Kidney glomerular epithelial cell (primary cell): ENCODE data around the gene CLIC6.
A peak's percentile ranks its signal among the peaks of the same experiment; 100 is the strongest.

ENCODE experiments used
- DNase-seq: peaks from one replicate; lab custom pipeline; 2025; lab: John Stamatoyannopoulos, UW

CLIC6 gene

DNA sequence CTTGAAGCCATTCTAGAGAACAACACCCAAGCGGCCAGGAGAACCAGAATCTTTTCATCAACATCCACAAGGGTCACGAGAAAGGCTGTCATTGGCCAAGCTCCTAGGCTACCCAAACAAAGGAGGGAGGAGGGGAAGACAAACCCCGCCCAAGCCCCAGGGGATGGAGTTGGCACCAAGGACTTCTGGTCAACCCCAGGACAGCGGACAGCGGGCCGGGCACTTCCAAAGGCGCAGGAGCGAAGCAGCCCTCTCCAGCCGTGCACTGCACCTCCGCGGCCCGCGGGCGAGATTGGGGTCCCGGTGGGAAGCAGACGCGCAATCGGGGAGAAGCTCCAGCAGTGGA is at the start of gene CLIC6:
CLIC6 (plus strand) TSS at position 192 of the 346 bp plus-strand sequence. CDS start 395 bp downstream, outside the sequence.
- no peak for DNase-seq

DNA sequence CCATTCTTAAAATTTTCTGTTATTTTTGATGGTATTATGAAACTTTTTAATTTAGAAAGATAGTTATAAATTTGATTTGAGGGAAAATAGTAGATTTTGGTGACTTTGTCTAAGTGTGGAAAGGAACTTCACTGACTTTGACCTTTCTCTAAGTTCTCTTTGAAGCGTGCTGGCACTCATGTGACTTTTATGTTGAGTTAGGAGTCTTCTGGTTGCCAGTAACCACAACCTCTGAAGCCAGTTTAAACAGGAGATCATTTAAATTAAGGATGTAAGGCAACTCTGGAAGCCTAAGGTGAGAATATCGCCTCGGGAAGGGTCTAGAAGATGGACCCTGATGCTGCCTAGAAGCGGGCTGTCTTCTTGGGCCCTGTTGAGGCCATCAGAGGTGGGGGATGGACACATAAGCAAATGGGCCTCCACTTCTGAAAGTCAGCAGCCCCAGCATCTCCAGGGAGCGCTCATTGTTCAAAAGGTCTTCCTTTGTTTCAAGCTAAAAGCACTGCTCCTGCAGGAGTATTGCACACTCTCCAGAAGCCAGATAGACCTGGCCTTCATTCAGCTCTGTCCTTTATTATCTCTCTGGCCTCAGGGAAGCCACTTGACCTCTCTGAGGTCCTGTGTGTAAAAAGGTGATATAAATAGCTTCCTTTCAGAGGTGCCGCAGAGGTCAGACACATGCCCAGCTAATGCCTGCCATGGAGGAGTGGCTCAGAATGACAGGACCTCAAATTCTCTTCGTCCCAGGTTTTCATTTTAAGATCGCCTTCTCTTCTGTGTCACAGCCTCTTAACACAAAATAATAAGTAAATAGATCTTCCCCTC is 48.7 kb upstream of the CLIC6 start:
- no peak for DNase-seq

- DNase-seq = no peak
Observed at GRCh38 chr21:34621434-34622350, 47.1 kb upstream of the CLIC6 start.

DNA sequence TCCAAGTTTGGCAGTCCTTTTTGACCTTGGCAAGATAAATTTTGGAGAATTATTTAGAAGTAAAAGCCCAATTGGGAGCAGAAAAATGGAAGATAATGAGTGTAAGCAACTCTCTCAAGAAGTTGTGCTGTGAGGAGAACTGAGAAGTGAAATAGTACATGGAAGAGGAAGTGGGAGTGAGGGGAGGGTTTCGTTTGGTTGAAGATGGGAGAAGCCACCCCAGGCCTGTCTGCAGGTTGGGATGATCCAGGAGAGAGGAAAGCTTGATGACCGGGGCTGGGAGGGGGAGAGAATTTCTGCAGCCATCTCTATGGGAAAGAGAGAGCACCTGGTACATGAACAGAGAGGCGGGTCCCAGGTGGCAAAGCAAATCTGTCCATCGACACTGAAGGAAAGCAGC is 45.3 kb upstream of the CLIC6 start:
- no peak for DNase-seq

GRCh38 chr21:34625030-34625593 is 43.7 kb upstream of the CLIC6 start:
- DNase-seq = no peak

- DNase-seq = no peak
Observed at GRCh38 chr21:34626131-34626530, 42.7 kb upstream of the CLIC6 start.

DNA sequence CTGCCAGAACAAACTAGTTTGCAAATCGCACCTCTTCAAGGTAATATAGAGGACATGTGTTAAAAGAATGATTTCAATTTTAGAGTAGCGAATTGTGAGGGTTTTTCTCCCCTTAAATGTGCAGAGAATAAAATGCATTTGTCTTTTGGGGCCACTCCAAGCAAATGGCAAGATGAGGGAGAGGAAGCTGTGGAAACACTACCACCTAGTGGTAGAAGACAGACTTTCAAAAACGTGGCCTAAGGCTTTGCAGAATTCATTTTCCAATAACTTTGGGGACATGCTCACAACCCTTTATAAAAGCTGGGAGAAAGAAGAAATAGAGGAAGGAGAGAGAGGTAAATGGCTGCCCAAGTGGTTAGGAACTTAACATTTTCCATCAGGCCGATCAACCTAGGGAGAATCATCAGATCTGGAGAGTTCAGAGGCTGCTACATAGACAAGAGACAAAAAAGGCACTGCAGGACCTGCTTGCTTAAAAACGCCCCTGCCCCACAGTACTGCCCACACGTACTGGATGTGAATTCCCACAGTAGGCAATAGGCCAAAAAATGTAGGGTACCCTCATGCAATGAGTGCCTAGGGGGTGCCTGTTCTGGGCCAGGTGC is 38.2 kb upstream of the CLIC6 start:
- peak; percentile 63 for DNase-seq

DNA sequence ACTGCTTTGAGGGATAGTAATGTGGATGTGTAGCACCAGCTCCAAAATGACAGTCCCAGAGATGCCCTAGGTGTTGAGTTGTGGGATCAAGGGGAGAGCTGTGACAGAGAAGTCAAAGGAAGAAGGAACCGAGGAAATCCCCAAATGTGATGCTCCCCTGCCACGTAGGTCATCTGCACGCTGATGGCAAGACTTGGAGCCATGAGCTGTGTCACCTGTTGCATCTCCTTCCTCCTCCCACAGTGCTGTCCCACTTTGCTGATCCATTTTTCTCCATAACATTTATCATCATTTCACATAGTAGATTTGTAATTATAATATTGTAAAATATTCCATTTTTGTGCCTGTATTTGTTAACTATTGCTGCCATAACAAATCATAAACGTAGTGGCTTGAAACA is 36.3 kb upstream of the CLIC6 start:
- no peak for DNase-seq

DNA sequence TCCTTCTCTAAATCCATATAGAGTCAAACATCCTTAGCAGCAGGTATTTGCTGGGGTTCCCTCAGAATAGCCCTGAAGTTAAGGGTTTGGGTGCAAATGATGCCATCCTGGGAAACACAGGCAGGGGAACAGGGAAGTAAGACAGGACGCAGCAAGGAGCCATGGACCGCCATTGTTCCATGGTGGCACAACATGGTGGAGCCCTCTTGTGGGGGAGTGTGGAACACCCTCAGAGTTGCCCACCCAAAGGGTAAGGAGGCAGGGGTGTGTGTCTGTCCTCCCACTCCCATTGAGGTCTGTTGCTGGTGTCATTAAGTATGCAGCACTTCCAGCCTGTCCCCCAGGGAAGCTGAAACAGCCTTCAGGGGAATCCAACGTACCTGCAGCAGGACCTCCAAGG is 33.5 kb upstream of the CLIC6 start:
- no peak for DNase-seq

GRCh38 chr21:34636961-34637360 is 31.8 kb upstream of the CLIC6 start:
- no peak for DNase-seq

GRCh38 chr21:34639250-34639649 is 29.5 kb upstream of the CLIC6 start:
- no peak for DNase-seq

DNA sequence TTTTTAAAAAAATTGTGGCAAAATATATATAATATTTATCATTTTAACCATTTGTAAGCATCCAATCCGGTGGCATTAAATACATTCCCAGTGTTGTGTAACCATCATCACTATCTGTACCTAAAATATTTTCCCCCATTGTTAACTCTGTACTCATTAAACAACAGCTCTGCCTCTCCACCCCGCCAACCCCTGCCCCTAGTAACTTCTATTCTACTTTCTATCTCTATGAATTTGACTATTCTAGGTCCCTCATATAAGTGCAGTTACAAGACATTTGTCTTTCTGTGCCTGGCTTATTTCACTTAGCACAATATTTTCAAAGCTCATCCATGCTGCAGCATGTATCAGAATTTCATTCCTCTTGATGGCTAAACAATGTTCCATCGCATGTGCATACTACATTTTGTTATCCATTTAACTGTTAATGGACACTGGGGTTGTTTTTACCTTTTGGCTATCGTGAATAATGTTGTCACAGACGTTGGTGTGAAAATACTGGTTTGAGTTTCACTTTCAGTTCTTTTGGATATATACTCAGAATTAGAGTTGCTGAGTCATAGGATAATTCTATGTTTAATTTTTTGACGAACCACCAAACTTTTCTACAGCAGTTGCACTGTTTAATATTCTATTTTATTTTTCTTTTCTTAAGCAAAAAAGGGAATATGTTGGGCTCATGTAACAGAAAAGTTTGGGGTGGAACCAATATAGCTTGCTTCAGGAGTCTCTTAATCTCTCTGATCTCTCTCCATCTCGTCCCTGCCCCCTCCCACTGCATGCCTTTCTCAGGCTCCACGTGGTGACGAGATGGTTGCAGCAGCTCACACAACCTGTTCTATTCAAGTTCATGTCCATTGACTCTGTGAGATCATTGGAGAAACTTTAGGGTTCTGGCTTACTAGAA is 28.7 kb upstream of the CLIC6 start:
- no peak for DNase-seq

DNA sequence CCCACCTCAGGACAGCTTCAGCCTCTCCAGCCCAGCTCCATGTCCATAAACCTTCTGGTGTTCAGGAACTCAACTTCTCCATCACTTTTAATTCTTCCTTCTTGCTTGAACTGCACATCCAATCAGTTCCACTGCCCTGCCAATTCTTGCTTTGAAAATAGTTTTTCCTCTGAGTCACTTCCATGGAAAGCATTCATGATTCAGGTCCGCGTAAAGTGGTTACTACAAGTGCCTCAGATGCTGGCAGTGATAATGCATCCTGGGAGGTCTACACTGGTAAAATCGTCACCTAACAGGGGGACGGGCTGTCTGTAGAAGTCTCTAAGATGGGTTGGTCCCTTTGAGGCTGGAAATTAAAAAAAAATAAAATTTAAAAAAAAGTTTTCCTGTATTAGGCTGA is 27.9 kb upstream of the CLIC6 start:
- peak; percentile 1 for DNase-seq

- no peak for DNase-seq
Observed at GRCh38 chr21:34642211-34643075, 26.4 kb upstream of the CLIC6 start.

DNA sequence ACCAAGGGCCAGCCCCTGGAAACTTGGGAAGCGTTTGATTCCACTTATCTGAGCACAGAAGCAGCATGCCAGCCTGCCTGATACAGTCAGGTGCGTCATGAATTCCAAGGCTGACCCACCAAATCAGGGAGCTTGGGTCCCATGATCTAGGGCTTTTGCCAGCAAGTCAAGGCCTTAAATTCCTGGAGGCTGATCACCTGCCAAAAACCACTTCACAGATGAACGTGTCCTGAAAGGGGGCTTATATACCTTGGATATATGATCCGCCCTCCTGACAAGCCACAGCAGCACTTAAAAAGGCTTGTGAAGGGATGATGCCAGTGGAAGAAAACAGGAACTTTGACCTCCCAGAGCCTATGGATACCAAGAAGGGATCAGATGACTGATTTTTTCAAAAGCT is 24.0 kb upstream of the CLIC6 start:
- DNase-seq = no peak

DNA sequence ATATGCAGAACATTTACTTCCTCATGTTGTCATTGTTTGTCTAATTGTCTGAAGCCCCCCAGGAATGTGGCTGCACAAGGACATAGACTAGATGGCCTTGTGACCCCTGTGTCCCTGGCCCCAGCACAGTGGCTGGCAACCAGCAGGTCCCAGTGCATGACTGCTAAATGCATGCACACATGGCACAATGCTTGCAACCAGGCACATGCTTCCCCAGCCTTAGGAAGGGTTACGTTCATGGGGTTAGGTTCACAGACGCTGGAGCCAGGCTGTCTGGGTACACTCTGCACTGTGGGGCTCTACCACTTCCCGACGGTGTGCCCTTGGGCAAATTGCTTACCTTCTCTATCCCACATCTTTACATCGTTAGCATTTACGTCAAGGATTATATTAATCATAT is 21.2 kb upstream of the CLIC6 start:
- no peak for DNase-seq

- no peak for DNase-seq
Observed at GRCh38 chr21:34648739-34649297, 20.0 kb upstream of the CLIC6 start.

GRCh38 chr21:34649400-34649799 is 19.4 kb upstream of the CLIC6 start:
- no peak for DNase-seq

- DNase-seq = no peak
Observed at GRCh38 chr21:34650861-34651431, 17.8 kb upstream of the CLIC6 start.

GRCh38 chr21:34651642-34652041 is 17.2 kb upstream of the CLIC6 start:
- DNase-seq = no peak
